Measurements from ENCODE around the gene LMOD2.
A peak's percentile ranks its signal among the peaks of the same experiment; 100 is the strongest.

GRCh38 chr7:123682690-123683089 lies 27.0 kb downstream of the LMOD2 start:
- TF ChIP-seq EZH2phosphoT487 (IDR thresholded peaks at IDR 0.05; ENCODE audit: borderline replicate concordance) (no peak), CTCF (conservative IDR thresholded peaks at IDR 0.05; ENCODE audit: low read length) (peak; percentile 68)
